H9 (cell line): ENCODE results near the gene BEST1. TPM values are rescaled to one million over a fixed set of nuclear protein-coding genes. Genes with fewer than 3 reads are reported as not detected.

ENCODE experiments used
- DNase-seq: peaks from one replicate; pipeline ENCODE4 v3.0.0-alpha.2; 2017
- H2AFZ ChIP-seq: one replicate; pipeline ENCODE4 v1.6.1; 2013; ENCODE audit warnings: mild to moderate bottlenecking, low read length, control low read depth, moderate library complexity
- H2AK5ac ChIP-seq: 2 replicates; pipeline ENCODE4 v1.6.1; 2013; ENCODE audit warnings: low read length, control low read depth, mixed read lengths; ENCODE audit not compliant: insufficient read length
- H2BK120ac ChIP-seq: one replicate; pipeline ENCODE4 v1.6.1; 2013; ENCODE audit warnings: low read depth, mild to moderate bottlenecking, low read length, control low read depth, inconsistent platforms; ENCODE audit not compliant: poor library complexity, severe bottlenecking
- H2BK12ac ChIP-seq: 2 replicates; pipeline ENCODE4 v1.6.1; 2013; ENCODE audit warnings: low read length, control low read depth, mixed read lengths, low read depth; ENCODE audit not compliant: insufficient read length
- H2BK15ac ChIP-seq: 2 replicates; pipeline ENCODE4 v1.6.1; 2013; ENCODE audit warnings: low read depth, low read length, control low read depth
- H2BK20ac ChIP-seq: one replicate; pipeline ENCODE4 v1.6.1; 2013; ENCODE audit warnings: low read depth, mild to moderate bottlenecking, low read length, control low read depth, inconsistent platforms; ENCODE audit not compliant: poor library complexity, severe bottlenecking
- H2BK5ac ChIP-seq: 2 replicates; pipeline ENCODE4 v1.6.1; 2013; ENCODE audit warnings: low read length, control low read depth, mixed read lengths; ENCODE audit not compliant: insufficient read length
- H3K14ac ChIP-seq: 2 replicates; pipeline ENCODE4 v1.6.1; 2013; ENCODE audit warnings: low read length, control low read depth; ENCODE audit not compliant: insufficient read depth
- H3K18ac ChIP-seq: 2 replicates; pipeline ENCODE4 v1.6.1; 2013; ENCODE audit warnings: low read depth, mild to moderate bottlenecking, mixed read lengths, low read length, control low read depth; ENCODE audit not compliant: insufficient read length
- H3K23ac ChIP-seq: 2 replicates; pipeline ENCODE4 v1.6.1; 2013; ENCODE audit warnings: low read length, control low read depth, mixed read lengths, low read depth; ENCODE audit not compliant: insufficient read length
- H3K23me2 ChIP-seq: 2 replicates; pipeline ENCODE4 v1.6.1; 2013; ENCODE audit warnings: low read depth, mild to moderate bottlenecking, mixed read lengths, low read length, control low read depth; ENCODE audit not compliant: insufficient read length, poor library complexity, severe bottlenecking
- H3K27ac ChIP-seq: 2 replicates; pipeline ENCODE4 v1.5.1; 2013; ENCODE audit warnings: low read length, control low read depth, mixed read lengths, low read depth; ENCODE audit not compliant: insufficient read length
- H3K27me3 ChIP-seq: 2 replicates; pipeline ENCODE4 v1.6.1; 2013; ENCODE audit warnings: low read length, control low read depth, inconsistent platforms; ENCODE audit not compliant: insufficient read depth
- H3K4ac ChIP-seq: 2 replicates; pipeline ENCODE4 v1.6.1; 2013; ENCODE audit warnings: low read depth, mild to moderate bottlenecking, control low read depth, inconsistent platforms, low read length, moderate library complexity
- H3K4me1 ChIP-seq: 2 replicates; pipeline ENCODE4 v1.6.1; 2013; ENCODE audit warnings: low read length, control low read depth, inconsistent platforms; ENCODE audit not compliant: insufficient read depth
- H3K4me2 ChIP-seq: 2 replicates; pipeline ENCODE4 v1.6.1; 2013; ENCODE audit warnings: low read length, control low read depth, mixed read lengths; ENCODE audit not compliant: insufficient read length, insufficient read depth
- H3K56ac ChIP-seq: 2 replicates; pipeline ENCODE4 v1.6.1; 2013; ENCODE audit warnings: low read depth, mild to moderate bottlenecking, mixed read lengths, low read length, control low read depth; ENCODE audit not compliant: insufficient read length
- H3K79me1 ChIP-seq: 2 replicates; pipeline ENCODE4 v1.6.1; 2013; ENCODE audit warnings: low read depth, mild to moderate bottlenecking, moderate library complexity, low read length, control low read depth, inconsistent platforms; ENCODE audit not compliant: insufficient read depth, poor library complexity, severe bottlenecking
- H3K79me2 ChIP-seq: 2 replicates; pipeline ENCODE4 v1.6.1; 2013; ENCODE audit warnings: low read length, control low read depth, inconsistent platforms; ENCODE audit not compliant: insufficient read depth
- H3K9ac ChIP-seq: 2 replicates; pipeline ENCODE4 v1.6.1; 2013; ENCODE audit warnings: low read length, control low read depth, mixed read lengths; ENCODE audit not compliant: insufficient read length; ENCODE audit errors: extremely low read depth
- H3K9me3 ChIP-seq: one replicate; pipeline ENCODE4 v1.6.1; 2013; ENCODE audit warnings: low read depth, low read length, inconsistent platforms; ENCODE audit not compliant: control insufficient read depth
- H3T11ph ChIP-seq: one replicate; pipeline ENCODE4 v1.6.1; 2013; ENCODE audit warnings: mild to moderate bottlenecking, low read length, control low read depth, inconsistent platforms
- H4K20me1 ChIP-seq: one replicate; pipeline ENCODE4 v1.6.1; 2013; ENCODE audit not compliant: control insufficient read depth, insufficient read length, insufficient read depth
- H4K5ac ChIP-seq: 2 replicates; pipeline ENCODE4 v1.6.1; 2013; ENCODE audit warnings: low read depth, mild to moderate bottlenecking, mixed read lengths, low read length, control low read depth; ENCODE audit not compliant: insufficient read length
- H4K8ac ChIP-seq: replicated peaks from 2 replicates; pipeline ENCODE4 v1.6.1; 2013; ENCODE audit warnings: low read length, control low read depth, mixed read lengths, low read depth; ENCODE audit not compliant: insufficient read length
- H4K91ac ChIP-seq: 2 replicates; pipeline ENCODE4 v1.6.1; 2013; ENCODE audit warnings: low read depth, mild to moderate bottlenecking, moderate library complexity, mixed read lengths, low read length, control low read depth; ENCODE audit not compliant: insufficient read length
- H3K27ac Mint-ChIP-seq, 3 experiments: 2 replicates in 2 of 3; 3 replicates in 1 of 3; pipeline ENCODE4 v1.8.0; 2020 to 2021; ENCODE audit warnings: mixed read lengths in 3 of 3, mild to moderate bottlenecking in 1 of 3, moderate library complexity in 1 of 3
- H3K27me3 Mint-ChIP-seq: 2 replicates; pipeline ENCODE4 v1.8.0; 2021; ENCODE audit warnings: low read depth, mild to moderate bottlenecking, moderate library complexity, mixed read lengths
- H3K36me3 Mint-ChIP-seq, 3 experiments: 2 replicates in 2 of 3; 3 replicates in 1 of 3; pipeline ENCODE4 v1.8.0; 2020 to 2021; ENCODE audit warnings: low read depth in 3 of 3, mixed read lengths in 3 of 3; ENCODE audit not compliant: insufficient read depth in 1 of 3
- H3K4me1 Mint-ChIP-seq, 2 experiments: 2 replicates each; pipeline ENCODE4 v1.8.0; 2020; ENCODE audit warnings: mixed read lengths in 2 of 2
- H3K4me3 Mint-ChIP-seq, 2 experiments: 2 replicates in 1 of 2; 3 replicates in 1 of 2; pipeline ENCODE4 v1.8.0; 2020 to 2021; ENCODE audit warnings: mild to moderate bottlenecking in 2 of 2, mixed read lengths in 2 of 2, moderate library complexity in 1 of 2
- H3K9me3 Mint-ChIP-seq, 2 experiments: 2 replicates in 1 of 2; 3 replicates in 1 of 2; pipeline ENCODE4 v1.8.0; 2020; ENCODE audit warnings: mild to moderate bottlenecking in 2 of 2, mixed read lengths in 2 of 2, moderate library complexity in 1 of 2
- CTCF ChIP-seq: fragments of 200-600 bp; sonication (generic); conservative IDR thresholded peaks from 3 replicates; pipeline ENCODE4 v1.8.0; 2021; ENCODE audit warnings: antibody characterized with exemption, mild to moderate bottlenecking
- WGBS: extraction: QIAGEN DNeasy Blood & Tissue Kit; methylation state at CpG from one replicate; pipeline ENCODE4 v1.1.7; 2013; ENCODE audit warnings: missing lambda C conversion rate, low lambda C conversion rate, mixed read lengths; ENCODE audit not compliant: insufficient read length; ENCODE audit errors: extremely low coverage; 5-methylcytosine and 5-hydroxymethylcytosine counted together
- total RNA-seq: library from RNA; stranded (reverse); gene quantifications from 2 replicates; pipeline ENCODE4 v1.2.1, GENCODE V29; 2021

BEST1 gene
- total RNA-seq, 1 experiment from 2014 or later, result 0.24 TPM

- Histone ChIP-seq H3T11ph (no peak overlapping the region), H2AFZ (no peak overlapping the region), H3K4me2 (no peak overlapping the region), H3K79me1 (no peaks in the 10 kb centered on the region), H3K27me3 (no peaks in the 10 kb centered on the region), H4K5ac (no peak overlapping the region), H3K4me1 (no peaks in the 10 kb centered on the region), H3K79me2 (no peaks in the 10 kb centered on the region), H3K9me3 (no peaks in the 10 kb centered on the region), H3K23ac (no peak overlapping the region), H3K9ac (no peak overlapping the region), H3K14ac (no peak overlapping the region), H3K23me2 (peaks cover 8% of the 10 kb centered on the region), H2AK5ac (no peak overlapping the region), H3K4ac (no peak overlapping the region), H2BK5ac (no peak overlapping the region), H2BK15ac (no peak overlapping the region), H2BK120ac (no peak overlapping the region), H2BK20ac (no peak overlapping the region), H4K91ac (no peak overlapping the region), H4K8ac (no peak overlapping the region), H3K18ac (no peak overlapping the region), H2BK12ac (no peak overlapping the region), H3K27ac (no peak overlapping the region), H4K20me1 (no peaks in the 10 kb centered on the region), H3K56ac (no peak overlapping the region)
- Mint-ChIP-seq H3K27me3 (peaks cover 20% of the 10 kb centered on the region), H3K4me1 (peaks cover 0 to 10% of the 10 kb centered on the region in 2 experiments; a peak in 1 of 4 replicates), H3K4me3 (no peak overlapping the region), H3K27ac (no peak overlapping the region), H3K9me3 (no peaks in the 10 kb centered on the region; a peak in 1 of 5 replicates), H3K36me3 (peaks cover 14 to 21% (median 15%) of the 10 kb centered on the region in 3 experiments)
- no peak for DNase-seq
- no CpG with 5 or more reads among the region's 6 CpGs for WGBS
- no peak for TF ChIP-seq CTCF
Observed at GRCh38 chr11:61959678-61960077, 9.5 kb downstream of the BEST1 start.
